ENCODE data around the gene SMIM28.
A peak's percentile ranks its signal among the peaks of the same experiment; 100 is the strongest.

SMIM28 gene

DNA sequence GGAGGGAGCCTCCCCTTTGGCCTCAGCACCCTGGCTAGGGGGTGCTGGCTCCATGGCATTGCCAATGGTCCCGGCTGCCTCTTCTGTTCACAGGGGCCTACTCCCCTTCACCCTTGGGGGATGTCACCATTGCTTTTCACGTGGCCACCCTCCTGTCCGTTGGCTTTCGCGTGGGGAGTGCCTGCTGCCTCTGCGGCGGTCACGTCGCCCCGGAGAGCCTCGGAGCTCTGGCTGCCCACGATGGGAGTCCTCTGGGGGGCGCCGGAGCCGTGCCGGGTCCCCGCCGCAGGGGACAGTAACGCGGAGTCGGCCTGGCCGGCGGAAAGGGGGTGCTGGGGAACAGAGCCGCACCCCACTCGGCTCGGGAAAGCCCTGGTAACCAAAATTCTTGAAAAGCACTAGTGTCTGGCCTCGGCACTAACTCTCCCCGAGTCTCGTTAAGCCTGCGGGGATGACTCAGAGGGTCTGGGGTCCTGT, 25.7 kb downstream of the SMIM28 start:
- peak; percentile 46 for ATAC-seq
- TF ChIP-seq BACH2 (CRISPR knock-in tag; IDR thresholded peaks at IDR 0.05; ENCODE audit: borderline replicate concordance) (no peak), TOX (CRISPR knock-in tag; IDR thresholded peaks at IDR 0.05; ENCODE audit: borderline replicate concordance) (no peak), ISL1 (CRISPR knock-in tag; IDR thresholded peaks at IDR 0.05) (no peak)

DNA sequence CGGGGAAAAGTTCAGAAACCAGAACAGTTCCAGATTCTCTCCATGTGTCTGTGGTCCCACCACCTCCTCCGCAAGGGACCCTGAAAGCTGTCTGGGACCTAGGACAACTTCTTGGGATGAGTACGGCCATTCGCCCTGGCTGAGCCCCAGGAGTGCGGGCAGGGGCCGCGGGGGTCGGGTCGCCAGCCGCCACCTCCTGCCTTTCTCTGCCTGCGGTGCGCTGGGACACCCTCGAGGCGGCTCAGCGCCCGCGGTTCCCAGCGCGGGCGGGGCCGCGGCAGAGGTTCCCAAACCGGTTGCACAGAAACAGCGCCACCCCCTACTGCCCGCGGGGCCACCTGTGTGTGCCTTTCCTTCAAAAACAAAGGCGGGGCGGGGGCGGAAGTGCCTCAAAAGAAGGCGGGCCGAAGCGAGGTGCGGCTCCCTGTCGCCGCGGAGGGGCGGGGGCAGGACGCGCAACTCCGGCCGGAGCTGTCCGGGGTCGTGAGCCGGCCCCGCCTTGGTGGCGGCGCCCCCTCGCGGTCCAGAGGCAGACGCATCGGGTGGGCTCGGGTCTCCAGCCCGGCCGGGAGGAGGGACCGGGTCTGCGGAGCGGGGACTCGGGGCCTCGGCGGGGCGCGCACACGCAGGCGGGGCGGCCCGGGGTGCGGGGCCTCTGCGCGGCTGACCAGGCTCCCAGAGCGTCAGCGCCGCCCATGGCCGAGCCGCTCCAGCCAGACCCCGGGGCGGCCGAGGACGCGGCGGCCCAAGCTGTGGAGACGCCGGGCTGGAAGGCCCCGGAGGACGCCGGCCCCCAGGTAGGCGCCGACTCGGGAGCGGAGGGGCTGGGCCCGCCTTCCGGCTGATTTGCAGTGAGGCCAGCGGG, 26.3 kb downstream of the SMIM28 start, which contains the start of gene HEBP2:
TSS of gene HEBP2 (plus strand) at position 423 of the 865 bp plus-strand sequence. CDS start at position 696, 273 bp downstream.
- no peak for TF ChIP-seq ZNF70 (CRISPR knock-in tag; IDR thresholded peaks at IDR 0.05)
- TF ChIP-seq CSDC2 (CRISPR knock-in tag; IDR thresholded peaks at IDR 0.05): 0 out of 2 replicates have a peak, but pooled peaks have one; percentile 50
- ATAC-seq: peak; percentile 87

DNA sequence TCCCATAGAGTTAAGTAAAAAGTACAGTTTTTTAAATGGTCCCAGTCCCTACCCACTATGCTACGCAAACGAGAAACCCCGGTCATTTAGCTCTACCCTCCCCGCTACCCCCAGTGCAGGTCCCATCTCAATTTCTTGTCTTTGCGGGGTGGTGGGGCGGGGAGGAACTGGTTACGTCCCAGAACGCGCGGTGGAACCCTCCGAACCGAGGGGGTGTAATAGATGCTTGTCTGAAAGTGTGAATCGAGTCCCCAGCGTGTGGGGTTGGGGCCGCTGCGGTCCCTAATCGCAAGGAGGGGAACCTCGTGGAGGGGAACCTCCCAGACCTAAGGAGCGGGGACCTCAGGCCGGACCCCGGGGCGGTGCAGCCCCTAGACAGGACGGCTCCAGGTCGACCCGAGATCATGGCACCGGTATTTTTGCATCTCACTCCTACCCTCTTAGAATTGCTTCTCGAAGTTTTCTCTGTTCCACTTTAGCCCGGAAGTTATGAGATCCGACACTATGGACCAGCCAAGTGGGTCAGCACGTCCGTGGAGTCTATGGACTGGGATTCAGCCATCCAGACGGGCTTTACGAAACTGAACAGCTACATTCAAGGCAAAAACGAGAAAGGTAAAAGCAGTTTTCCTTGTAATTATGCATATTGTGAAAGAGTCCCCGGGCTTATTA, 27.1 kb downstream of the SMIM28 start:
- no peak for ATAC-seq
- no peak for TF ChIP-seq ZC3H10 (CRISPR knock-in tag; IDR thresholded peaks at IDR 0.05)
- no peak for TF ChIP-seq CSDC2 (CRISPR knock-in tag; IDR thresholded peaks at IDR 0.05)
- TF ChIP-seq, protein P1, sequence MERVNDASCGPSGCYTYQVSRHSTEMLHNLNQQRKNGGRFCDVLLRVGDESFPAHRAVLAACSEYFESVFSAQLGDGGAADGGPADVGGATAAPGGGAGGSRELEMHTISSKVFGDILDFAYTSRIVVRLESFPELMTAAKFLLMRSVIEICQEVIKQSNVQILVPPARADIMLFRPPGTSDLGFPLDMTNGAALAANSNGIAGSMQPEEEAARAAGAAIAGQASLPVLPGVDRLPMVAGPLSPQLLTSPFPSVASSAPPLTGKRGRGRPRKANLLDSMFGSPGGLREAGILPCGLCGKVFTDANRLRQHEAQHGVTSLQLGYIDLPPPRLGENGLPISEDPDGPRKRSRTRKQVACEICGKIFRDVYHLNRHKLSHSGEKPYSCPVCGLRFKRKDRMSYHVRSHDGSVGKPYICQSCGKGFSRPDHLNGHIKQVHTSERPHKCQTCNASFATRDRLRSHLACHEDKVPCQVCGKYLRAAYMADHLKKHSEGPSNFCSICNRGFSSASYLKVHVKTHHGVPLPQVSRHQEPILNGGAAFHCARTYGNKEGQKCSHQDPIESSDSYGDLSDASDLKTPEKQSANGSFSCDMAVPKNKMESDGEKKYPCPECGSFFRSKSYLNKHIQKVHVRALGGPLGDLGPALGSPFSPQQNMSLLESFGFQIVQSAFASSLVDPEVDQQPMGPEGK (CRISPR knock-in tag; IDR thresholded peaks at IDR 0.05; ENCODE audit: borderline replicate concordance): no peak
- TF ChIP-seq BACH2 (CRISPR knock-in tag; IDR thresholded peaks at IDR 0.05; ENCODE audit: borderline replicate concordance): no peak
- TF ChIP-seq GLIS3 (CRISPR knock-in tag; IDR thresholded peaks at IDR 0.05): no peak
- TF ChIP-seq ZFP30 (CRISPR knock-in tag; IDR thresholded peaks at IDR 0.05): no peak
- no peak for TF ChIP-seq RARB (CRISPR knock-in tag; IDR thresholded peaks at IDR 0.05)
- no peak for TF ChIP-seq ZNF565 (CRISPR knock-in tag; conservative IDR thresholded peaks at IDR 0.05; ENCODE audit: low read depth)
- TF ChIP-seq ZNF8 (CRISPR knock-in tag; IDR thresholded peaks at IDR 0.05): no peak
- no peak for TF ChIP-seq ISL1 (CRISPR knock-in tag; IDR thresholded peaks at IDR 0.05)
- TF ChIP-seq, protein P2, sequence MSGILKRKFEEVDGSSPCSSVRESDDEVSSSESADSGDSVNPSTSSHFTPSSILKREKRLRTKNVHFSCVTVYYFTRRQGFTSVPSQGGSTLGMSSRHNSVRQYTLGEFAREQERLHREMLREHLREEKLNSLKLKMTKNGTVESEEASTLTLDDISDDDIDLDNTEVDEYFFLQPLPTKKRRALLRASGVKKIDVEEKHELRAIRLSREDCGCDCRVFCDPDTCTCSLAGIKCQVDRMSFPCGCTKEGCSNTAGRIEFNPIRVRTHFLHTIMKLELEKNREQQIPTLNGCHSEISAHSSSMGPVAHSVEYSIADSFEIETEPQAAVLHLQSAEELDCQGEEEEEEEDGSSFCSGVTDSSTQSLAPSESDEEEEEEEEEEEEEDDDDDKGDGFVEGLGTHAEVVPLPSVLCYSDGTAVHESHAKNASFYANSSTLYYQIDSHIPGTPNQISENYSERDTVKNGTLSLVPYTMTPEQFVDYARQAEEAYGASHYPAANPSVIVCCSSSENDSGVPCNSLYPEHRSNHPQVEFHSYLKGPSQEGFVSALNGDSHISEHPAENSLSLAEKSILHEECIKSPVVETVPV (CRISPR knock-in tag; IDR thresholded peaks at IDR 0.05): no peak
- no peak for TF ChIP-seq TOX (CRISPR knock-in tag; IDR thresholded peaks at IDR 0.05; ENCODE audit: borderline replicate concordance)

DNA sequence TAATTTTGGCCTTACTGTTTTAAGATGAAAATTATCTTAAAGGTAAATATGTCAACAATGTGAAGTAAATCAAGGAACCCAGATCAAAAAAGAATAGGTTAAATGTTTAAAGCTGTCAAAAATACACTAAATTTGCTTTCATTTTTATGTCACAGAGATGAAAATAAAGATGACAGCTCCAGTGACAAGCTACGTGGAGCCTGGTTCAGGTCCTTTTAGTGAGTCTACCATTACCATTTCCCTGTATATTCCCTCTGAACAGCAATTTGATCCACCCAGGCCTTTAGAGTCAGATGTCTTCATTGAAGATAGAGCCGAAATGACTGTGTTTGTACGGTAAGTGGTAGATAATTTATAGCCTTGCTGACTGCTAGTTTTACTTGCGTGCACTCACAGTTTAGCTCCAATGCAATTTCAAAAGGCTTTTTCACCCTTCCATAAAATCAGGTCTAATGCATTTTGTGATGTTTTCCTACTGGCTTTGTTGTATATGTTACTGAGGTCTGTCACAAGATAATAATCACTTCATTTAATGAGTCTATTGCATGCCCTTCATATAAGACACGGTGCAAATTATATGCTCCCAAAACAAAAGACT, 28.2 kb downstream of the SMIM28 start:
- no peak for TF ChIP-seq GLIS3 (CRISPR knock-in tag; IDR thresholded peaks at IDR 0.05)
- TF ChIP-seq ZNF8 (CRISPR knock-in tag; IDR thresholded peaks at IDR 0.05): no peak
- no peak for TF ChIP-seq ZNF565 (CRISPR knock-in tag; conservative IDR thresholded peaks at IDR 0.05; ENCODE audit: low read depth)
- TF ChIP-seq, protein P2 (CRISPR knock-in tag; IDR thresholded peaks at IDR 0.05): no peak
- no peak for ATAC-seq

DNA sequence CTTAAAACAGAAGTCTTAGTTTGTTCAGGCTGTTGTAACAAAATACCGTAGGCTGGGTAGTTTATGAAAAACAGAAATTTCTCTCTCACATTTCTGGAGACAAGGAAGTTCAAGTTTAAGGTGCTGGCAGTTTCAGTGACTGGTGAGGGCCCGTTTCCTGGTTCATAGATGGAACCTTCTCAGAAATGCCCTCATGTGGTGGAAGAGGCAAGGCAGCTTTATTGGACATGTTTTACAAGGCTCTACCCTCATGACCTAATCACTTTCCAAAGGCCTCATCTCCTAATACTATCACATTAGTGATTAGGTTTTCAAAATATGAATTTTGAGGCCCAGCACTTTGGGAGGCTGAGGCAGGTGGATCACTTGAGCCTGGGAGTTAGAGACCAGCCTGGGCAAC, 28.7 kb downstream of the SMIM28 start:
- TF ChIP-seq ZC3H10 (CRISPR knock-in tag; IDR thresholded peaks at IDR 0.05): no peak
- no peak for ATAC-seq

DNA sequence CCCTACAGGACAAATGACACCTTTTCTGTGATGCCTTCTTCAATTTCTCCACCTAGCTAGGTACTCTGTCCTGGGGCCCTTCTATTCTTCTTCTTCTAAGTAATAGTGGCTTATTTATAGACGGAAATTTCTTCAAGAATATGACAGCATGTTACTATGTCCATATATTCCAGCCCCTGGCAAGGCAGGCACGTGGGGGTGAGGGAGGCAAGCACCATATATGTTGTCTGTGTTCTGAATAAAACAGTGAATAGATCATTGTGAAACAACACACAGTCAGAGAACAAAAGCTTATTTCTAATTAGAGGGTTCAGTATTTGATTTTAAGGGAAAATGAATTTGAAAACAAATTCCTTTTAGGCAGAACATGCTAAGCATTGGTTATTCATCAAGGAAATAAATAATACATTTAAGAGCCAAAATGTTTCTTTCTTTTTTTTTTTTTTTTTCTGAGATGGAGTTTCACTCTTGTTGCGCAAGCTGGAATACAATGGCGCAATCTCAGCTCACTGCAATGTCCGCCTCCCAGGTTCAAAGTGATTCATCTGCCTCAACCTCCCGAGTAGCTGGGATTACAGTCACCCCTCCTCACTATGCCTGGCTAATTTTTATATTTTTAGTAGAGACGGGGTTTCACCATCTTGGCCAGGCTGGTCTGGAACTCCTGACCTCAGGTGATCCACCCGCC, 32.5 kb downstream of the SMIM28 start:
- ATAC-seq: no peak
- TF ChIP-seq ESRRG (CRISPR knock-in tag; IDR thresholded peaks at IDR 0.05) (no peak), ZC3H10 (CRISPR knock-in tag; IDR thresholded peaks at IDR 0.05) (no peak), ZNF565 (CRISPR knock-in tag; conservative IDR thresholded peaks at IDR 0.05; ENCODE audit: low read depth) (no peak), SNAI2 (CRISPR knock-in tag; IDR thresholded peaks at IDR 0.05) (no peak), GLIS3 (CRISPR knock-in tag; IDR thresholded peaks at IDR 0.05) (no peak), ZFP30 (CRISPR knock-in tag; IDR thresholded peaks at IDR 0.05) (no peak), TCF4 (CRISPR knock-in tag; IDR thresholded peaks at IDR 0.05; ENCODE audit: borderline replicate concordance) (no peak), ISL1 (CRISPR knock-in tag; IDR thresholded peaks at IDR 0.05) (no peak), TOX (CRISPR knock-in tag; IDR thresholded peaks at IDR 0.05; ENCODE audit: borderline replicate concordance) (no peak), ZFP3 (CRISPR knock-in tag; IDR thresholded peaks at IDR 0.05) (no peak)
- TF ChIP-seq, protein P3, sequence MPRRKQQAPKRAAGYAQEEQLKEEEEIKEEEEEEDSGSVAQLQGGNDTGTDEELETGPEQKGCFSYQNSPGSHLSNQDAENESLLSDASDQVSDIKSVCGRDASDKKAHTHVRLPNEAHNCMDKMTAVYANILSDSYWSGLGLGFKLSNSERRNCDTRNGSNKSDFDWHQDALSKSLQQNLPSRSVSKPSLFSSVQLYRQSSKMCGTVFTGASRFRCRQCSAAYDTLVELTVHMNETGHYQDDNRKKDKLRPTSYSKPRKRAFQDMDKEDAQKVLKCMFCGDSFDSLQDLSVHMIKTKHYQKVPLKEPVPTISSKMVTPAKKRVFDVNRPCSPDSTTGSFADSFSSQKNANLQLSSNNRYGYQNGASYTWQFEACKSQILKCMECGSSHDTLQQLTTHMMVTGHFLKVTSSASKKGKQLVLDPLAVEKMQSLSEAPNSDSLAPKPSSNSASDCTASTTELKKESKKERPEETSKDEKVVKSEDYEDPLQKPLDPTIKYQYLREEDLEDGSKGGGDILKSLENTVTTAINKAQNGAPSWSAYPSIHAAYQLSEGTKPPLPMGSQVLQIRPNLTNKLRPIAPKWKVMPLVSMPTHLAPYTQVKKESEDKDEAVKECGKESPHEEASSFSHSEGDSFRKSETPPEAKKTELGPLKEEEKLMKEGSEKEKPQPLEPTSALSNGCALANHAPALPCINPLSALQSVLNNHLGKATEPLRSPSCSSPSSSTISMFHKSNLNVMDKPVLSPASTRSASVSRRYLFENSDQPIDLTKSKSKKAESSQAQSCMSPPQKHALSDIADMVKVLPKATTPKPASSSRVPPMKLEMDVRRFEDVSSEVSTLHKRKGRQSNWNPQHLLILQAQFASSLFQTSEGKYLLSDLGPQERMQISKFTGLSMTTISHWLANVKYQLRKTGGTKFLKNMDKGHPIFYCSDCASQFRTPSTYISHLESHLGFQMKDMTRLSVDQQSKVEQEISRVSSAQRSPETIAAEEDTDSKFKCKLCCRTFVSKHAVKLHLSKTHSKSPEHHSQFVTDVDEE (CRISPR knock-in tag; IDR thresholded peaks at IDR 0.05): no peak
- TF ChIP-seq, protein P4, sequence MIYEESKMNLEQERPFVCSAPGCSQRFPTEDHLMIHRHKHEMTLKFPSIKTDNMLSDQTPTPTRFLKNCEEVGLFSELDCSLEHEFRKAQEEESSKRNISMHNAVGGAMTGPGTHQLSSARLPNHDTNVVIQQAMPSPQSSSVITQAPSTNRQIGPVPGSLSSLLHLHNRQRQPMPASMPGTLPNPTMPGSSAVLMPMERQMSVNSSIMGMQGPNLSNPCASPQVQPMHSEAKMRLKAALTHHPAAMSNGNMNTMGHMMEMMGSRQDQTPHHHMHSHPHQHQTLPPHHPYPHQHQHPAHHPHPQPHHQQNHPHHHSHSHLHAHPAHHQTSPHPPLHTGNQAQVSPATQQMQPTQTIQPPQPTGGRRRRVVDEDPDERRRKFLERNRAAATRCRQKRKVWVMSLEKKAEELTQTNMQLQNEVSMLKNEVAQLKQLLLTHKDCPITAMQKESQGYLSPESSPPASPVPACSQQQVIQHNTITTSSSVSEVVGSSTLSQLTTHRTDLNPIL (CRISPR knock-in tag; IDR thresholded peaks at IDR 0.05; ENCODE audit: low read depth): no peak
